MM.1S (cell line): ENCODE results near the gene SAMHD1.

Experiments
- CTCF ChIP-seq: fragments of 300-600 bp; sonication (generic); IDR thresholded peaks from 2 replicates; pipeline ENCODE4 v1.5.1; 2016; ENCODE audit warnings: antibody characterized with exemption, low read length, mixed read lengths
- EZH2phosphoT487 ChIP-seq: fragments of 300-600 bp; sonication (generic); IDR thresholded peaks from 2 replicates; pipeline ENCODE4 v1.6.1; 2018; ENCODE audit warnings: antibody characterized with exemption, low read length

GRCh38 chr20:36971103-36971502 is 19.6 kb upstream of the SAMHD1 start:
- TF ChIP-seq CTCF (no peak), EZH2phosphoT487 (no peak)
